SK-N-SH (cell line): Measurements from ENCODE around the gene DACT2. TPM values are rescaled to one million over a fixed set of nuclear protein-coding genes. Genes with fewer than 3 reads are reported as not detected.

Experiments
- CTCF ChIA-PET: fragments of 300-600, 350-600 bp; formaldehyde crosslinking; extraction: SDS; loops from one replicate; lab custom pipeline; 2021; lab: Yijun Ruan, JAX
- POLR2A ChIA-PET: fragments of 350-600 bp; sonication (Branson Sonifier 250); formaldehyde crosslinking; extraction: SDS; loops from one replicate; lab custom pipeline; 2020; ENCODE audit warnings: antibody characterized with exemption, inconsistent platforms; lab: Yijun Ruan, JAX
- DNase-seq: peaks from one replicate; pipeline ENCODE4 v3.0.0; 2012
- H2AFZ ChIP-seq: fragments of 200-600 bp; sonication (generic); 2 replicates; pipeline ENCODE4 v1.8.1; 2016; ENCODE audit warnings: antibody characterized with exemption, mild to moderate bottlenecking, low read depth
- H3F3A ChIP-seq: fragments of 200-600 bp; sonication (generic); replicated peaks from 2 replicates; pipeline ENCODE3; 2016; ENCODE audit warnings: antibody characterized with exemption, mild to moderate bottlenecking; ENCODE audit not compliant: insufficient read depth
- H3K27ac ChIP-seq, 2 experiments: fragments of 200-500 bp in 1 of 2; fragments of 200-600 bp in 1 of 2; sonication (Bioruptor generic) in 1 of 2; sonication (generic), shearing (Covaris generic) in 1 of 2; 2 replicates each; pipeline versions ENCODE4 v1.5.1 to v1.6.1; 2014 to 2016; ENCODE audit warnings: low read depth in 2 of 2, inconsistent platforms in 1 of 2, low read length in 1 of 2, mild to moderate bottlenecking in 1 of 2, mixed read lengths in 1 of 2
- H3K27me3 ChIP-seq: fragments of 200-600 bp; sonication (generic), shearing (Covaris generic); 2 replicates; pipeline ENCODE4 v1.6.1; 2016; ENCODE audit warnings: mixed run types; ENCODE audit not compliant: insufficient read depth
- H3K36me3 ChIP-seq, 2 experiments: fragments of 200-500 bp in 1 of 2; fragments of 200-600 bp in 1 of 2; sonication (Bioruptor generic) in 1 of 2; sonication (generic) in 1 of 2; replicated peaks in 1 of 2; 2 replicates each; pipeline versions ENCODE3 to v1.5.1; 2014 to 2016; ENCODE audit warnings: low read length in 1 of 2, mild to moderate bottlenecking in 1 of 2; ENCODE audit not compliant: insufficient read depth in 2 of 2, control insufficient read depth in 1 of 2
- H3K4me1 ChIP-seq, 2 experiments: fragments of 200-500 bp in 1 of 2; fragments of 200-600 bp in 1 of 2; sonication (Bioruptor generic) in 1 of 2; sonication (generic), shearing (Covaris generic) in 1 of 2; 2 replicates each; pipeline versions ENCODE4 v1.5.1 to v1.6.1; 2014 to 2016; ENCODE audit warnings: low read depth in 1 of 2, low read length in 1 of 2, mixed run types in 1 of 2; ENCODE audit not compliant: insufficient read depth in 2 of 2, control insufficient read depth in 1 of 2
- H3K4me2 ChIP-seq: fragments of 200-600 bp; sonication (generic), shearing (Covaris generic); 2 replicates; pipeline ENCODE4 v1.6.1; 2017; ENCODE audit warnings: mixed run types
- H3K4me3 ChIP-seq, 2 experiments: fragments of 200-500 bp in 1 of 2; fragments of 200-600 bp in 1 of 2; sonication (Bioruptor generic) in 1 of 2; sonication (generic), shearing (Covaris generic) in 1 of 2; 2 replicates each; pipeline versions ENCODE4 v1.5.1 to v1.8.1; 2014 to 2016; ENCODE audit warnings: low read depth in 2 of 2, inconsistent platforms in 1 of 2, low read length in 1 of 2, mild to moderate bottlenecking in 1 of 2, mixed read lengths in 1 of 2, moderate library complexity in 1 of 2
- H3K79me2 ChIP-seq: fragments of 200-600 bp; sonication (generic); 2 replicates; pipeline ENCODE4 v1.8.1; 2017; ENCODE audit warnings: mild to moderate bottlenecking; ENCODE audit not compliant: insufficient read depth
- H3K9ac ChIP-seq: fragments of 200-600 bp; sonication (generic); 2 replicates; pipeline ENCODE4 v1.6.1; 2017; ENCODE audit warnings: mixed run types
- H3K9me2 ChIP-seq: fragments of 200-600 bp; sonication (generic); 2 replicates; pipeline ENCODE4 v1.6.1; 2017; ENCODE audit warnings: mixed run types
- H3K9me3 ChIP-seq: fragments of 200-600 bp; sonication (generic); 2 replicates; pipeline ENCODE4 v1.6.1; 2017; ENCODE audit warnings: mixed run types, mild to moderate bottlenecking, moderate library complexity
- H4K20me1 ChIP-seq: fragments of 200-600 bp; sonication (generic); 2 replicates; pipeline ENCODE4 v1.6.1; 2017; ENCODE audit warnings: mild to moderate bottlenecking, mixed run types; ENCODE audit not compliant: insufficient read depth
- ELF1 ChIP-seq: IDR thresholded peaks from 2 replicates; pipeline ENCODE4 v1.4.0; 2012
- EZH2phosphoT487 ChIP-seq: fragments of 200-600 bp; sonication (generic); IDR thresholded peaks from 2 replicates; pipeline ENCODE4 v1.6.1; 2017; ENCODE audit warnings: low read depth, mixed run types, mild to moderate bottlenecking, antibody characterized with exemption, moderate library complexity, borderline replicate concordance
- FOSL2 ChIP-seq: IDR thresholded peaks from 2 replicates; pipeline ENCODE4 v1.4.0; 2012; ENCODE audit warnings: low read depth, mild to moderate bottlenecking, moderate library complexity, borderline replicate concordance
- FOXJ3 ChIP-seq: sonication (generic); formaldehyde crosslinking; IDR thresholded peaks from 2 replicates; pipeline ENCODE4 v1.5.1; 2020; ENCODE audit warnings: mild to moderate bottlenecking, missing genetic modification reagents
- GATA2 ChIP-seq: sonication (generic); formaldehyde crosslinking; IDR thresholded peaks from 2 replicates; pipeline ENCODE4 v1.5.0; 2020; ENCODE audit warnings: mild to moderate bottlenecking, missing genetic modification reagents
- JUND ChIP-seq: IDR thresholded peaks from 2 replicates; pipeline ENCODE4 v1.4.0; 2012
- MXI1 ChIP-seq: IDR thresholded peaks from 2 replicates; pipeline ENCODE4 v1.6.1; 2012; ENCODE audit warnings: mild to moderate bottlenecking, low read depth, low read length, improper control_type of control experiment
- NFIC ChIP-seq: IDR thresholded peaks from 2 replicates; pipeline ENCODE4 v1.4.0; 2012; ENCODE audit warnings: borderline replicate concordance
- NRF1 ChIP-seq: IDR thresholded peaks from 2 replicates; pipeline ENCODE4 v1.6.1; 2012; ENCODE audit warnings: low read depth, mild to moderate bottlenecking, low read length
- RAD21 ChIP-seq: IDR thresholded peaks from 2 replicates; pipeline ENCODE4 v1.6.1; 2012; ENCODE audit warnings: mild to moderate bottlenecking, low read length
- RXRA ChIP-seq: IDR thresholded peaks from 2 replicates; pipeline ENCODE4 v1.4.0; 2012; ENCODE audit warnings: low read depth, mild to moderate bottlenecking, borderline replicate concordance
- SMC3 ChIP-seq: IDR thresholded peaks from 2 replicates; pipeline ENCODE4 v1.6.1; 2012; ENCODE audit warnings: low read depth, low read length, improper control_type of control experiment
- TCF12 ChIP-seq: IDR thresholded peaks from 2 replicates; pipeline ENCODE4 v1.4.0; 2012
- WGBS: methylation state at CpG from one replicate; pipeline ENCODE4 v1.1.6; 2017; ENCODE audit warnings: low lambda C conversion rate; 5-methylcytosine and 5-hydroxymethylcytosine counted together
- polyA plus RNA-seq, 3 experiments: library from polyadenylated mRNA; depleted of rRNA; stranded (reverse); fragments of >200 nt; gene quantifications; 2 replicates each; pipeline ENCODE4 v1.2.3, GENCODE V29; 2012
- TF ChIP-seq, protein P1 (sequence below): fragments of 150-350 bp; IDR thresholded peaks from 2 replicates; pipeline ENCODE4 v1.6.1; 2017; ENCODE audit warnings: antibody characterized with exemption, low read length, low read depth, borderline replicate concordance
- TF ChIP-seq, protein P2 (sequence below): IDR thresholded peaks from 2 replicates; pipeline ENCODE4 v1.4.0; 2012; ENCODE audit warnings: low read depth, borderline replicate concordance
- TF ChIP-seq, protein P3 (sequence below): fragments of 200-600 bp; sonication (generic); IDR thresholded peaks from 2 replicates; pipeline ENCODE4 v1.6.1; 2017; ENCODE audit warnings: antibody characterized with exemption, mild to moderate bottlenecking, moderate library complexity
- TF ChIP-seq, protein P4 (sequence below): IDR thresholded peaks from 2 replicates; pipeline ENCODE4 v1.4.0; 2012; ENCODE audit warnings: low read depth
- TF ChIP-seq, protein P5 (sequence below): IDR thresholded peaks from 2 replicates; pipeline ENCODE4 v1.6.1; 2012; ENCODE audit warnings: mild to moderate bottlenecking, low read depth, low read length, moderate library complexity
- TF ChIP-seq, protein P6 (sequence below): fragments of 150-350 bp; IDR thresholded peaks from 2 replicates; pipeline ENCODE4 v1.6.1; 2016; ENCODE audit warnings: mild to moderate bottlenecking, low read depth, low read length

The DACT2 gene
- polyA plus RNA-seq, 1 of the 3 experiments (the other 2 are of a cell fraction): not detected

DNA sequence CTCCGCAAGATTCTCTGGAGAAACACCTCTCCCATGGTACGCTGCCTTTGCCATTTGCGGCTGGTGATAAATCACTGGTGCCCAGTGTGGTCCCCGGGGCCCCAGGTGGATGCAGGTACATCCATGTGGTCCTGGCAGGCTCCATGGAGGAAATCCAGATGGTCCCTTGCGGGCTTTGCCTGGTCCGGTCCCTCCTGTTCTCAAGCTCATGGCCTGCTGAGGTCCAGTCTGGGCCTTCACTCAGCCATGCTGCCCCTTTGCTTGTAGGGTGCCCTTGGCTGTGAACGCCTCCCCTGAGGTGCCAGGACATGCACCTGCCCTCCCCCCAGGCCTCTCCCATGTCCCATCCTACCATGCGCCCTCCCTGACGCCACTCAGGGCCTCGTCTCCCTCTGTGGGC lies 21.2 kb upstream of the DACT2 start (continued):
- TF ChIP-seq, protein P1, sequence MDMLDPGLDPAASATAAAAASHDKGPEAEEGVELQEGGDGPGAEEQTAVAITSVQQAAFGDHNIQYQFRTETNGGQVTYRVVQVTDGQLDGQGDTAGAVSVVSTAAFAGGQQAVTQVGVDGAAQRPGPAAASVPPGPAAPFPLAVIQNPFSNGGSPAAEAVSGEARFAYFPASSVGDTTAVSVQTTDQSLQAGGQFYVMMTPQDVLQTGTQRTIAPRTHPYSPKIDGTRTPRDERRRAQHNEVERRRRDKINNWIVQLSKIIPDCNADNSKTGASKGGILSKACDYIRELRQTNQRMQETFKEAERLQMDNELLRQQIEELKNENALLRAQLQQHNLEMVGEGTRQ: no peak
- TF ChIP-seq FOSL2 (no peak), GATA2 (CRISPR knock-in tag) (no peak)

DNA sequence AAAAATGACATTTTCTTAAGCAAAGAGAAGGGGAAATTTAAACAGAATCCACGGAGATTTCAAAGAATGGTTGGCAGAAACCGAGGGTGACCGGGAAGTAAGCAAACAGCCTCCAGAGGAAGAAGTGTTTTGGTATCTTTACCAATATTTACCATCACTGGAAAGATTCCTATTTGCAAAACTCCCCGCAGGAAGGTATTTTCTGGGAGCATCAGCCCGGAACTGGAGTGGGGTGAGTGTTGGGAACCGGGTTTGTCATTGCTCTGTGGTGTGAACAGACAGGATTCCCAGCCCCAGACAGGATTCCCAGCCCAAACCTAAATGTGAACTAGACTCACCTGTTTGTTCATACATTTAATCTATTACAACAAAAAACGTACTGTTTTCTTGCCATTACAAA lies 19.2 kb upstream of the DACT2 start:
- POLR2A ChIA-PET: no interaction called here
- H3K9me3 ChIP-seq: no peaks in the 10 kb centered on the region
- H3K9me2 ChIP-seq: no peaks in the 10 kb centered on the region
- H3K4me1 ChIP-seq: no peaks in the 10 kb centered on the region
- H4K20me1 ChIP-seq: no peaks in the 10 kb centered on the region
- no peaks in the 10 kb centered on the region for H3K79me2 ChIP-seq
- H3K27me3 ChIP-seq: no peaks in the 10 kb centered on the region
- CTCF ChIA-PET: no interaction called here
- H3K9ac ChIP-seq: no peak overlapping the region
- no peak for DNase-seq
- H3F3A ChIP-seq: no peaks in the 10 kb centered on the region
- no peak overlapping the region for H2AFZ ChIP-seq
- no peak overlapping the region for H3K4me3 ChIP-seq
- no peaks in the 10 kb centered on the region for H3K36me3 ChIP-seq
- 24% methylated on average over 7 of the region's 7 CpGs for WGBS
- TF ChIP-seq, protein P2, sequence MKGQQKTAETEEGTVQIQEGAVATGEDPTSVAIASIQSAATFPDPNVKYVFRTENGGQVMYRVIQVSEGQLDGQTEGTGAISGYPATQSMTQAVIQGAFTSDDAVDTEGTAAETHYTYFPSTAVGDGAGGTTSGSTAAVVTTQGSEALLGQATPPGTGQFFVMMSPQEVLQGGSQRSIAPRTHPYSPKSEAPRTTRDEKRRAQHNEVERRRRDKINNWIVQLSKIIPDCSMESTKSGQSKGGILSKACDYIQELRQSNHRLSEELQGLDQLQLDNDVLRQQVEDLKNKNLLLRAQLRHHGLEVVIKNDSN: no peak
- no peak for TF ChIP-seq JUND
- TF ChIP-seq, protein P3, sequence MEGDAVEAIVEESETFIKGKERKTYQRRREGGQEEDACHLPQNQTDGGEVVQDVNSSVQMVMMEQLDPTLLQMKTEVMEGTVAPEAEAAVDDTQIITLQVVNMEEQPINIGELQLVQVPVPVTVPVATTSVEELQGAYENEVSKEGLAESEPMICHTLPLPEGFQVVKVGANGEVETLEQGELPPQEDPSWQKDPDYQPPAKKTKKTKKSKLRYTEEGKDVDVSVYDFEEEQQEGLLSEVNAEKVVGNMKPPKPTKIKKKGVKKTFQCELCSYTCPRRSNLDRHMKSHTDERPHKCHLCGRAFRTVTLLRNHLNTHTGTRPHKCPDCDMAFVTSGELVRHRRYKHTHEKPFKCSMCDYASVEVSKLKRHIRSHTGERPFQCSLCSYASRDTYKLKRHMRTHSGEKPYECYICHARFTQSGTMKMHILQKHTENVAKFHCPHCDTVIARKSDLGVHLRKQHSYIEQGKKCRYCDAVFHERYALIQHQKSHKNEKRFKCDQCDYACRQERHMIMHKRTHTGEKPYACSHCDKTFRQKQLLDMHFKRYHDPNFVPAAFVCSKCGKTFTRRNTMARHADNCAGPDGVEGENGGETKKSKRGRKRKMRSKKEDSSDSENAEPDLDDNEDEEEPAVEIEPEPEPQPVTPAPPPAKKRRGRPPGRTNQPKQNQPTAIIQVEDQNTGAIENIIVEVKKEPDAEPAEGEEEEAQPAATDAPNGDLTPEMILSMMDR: no peak
- TF ChIP-seq, protein P4, sequence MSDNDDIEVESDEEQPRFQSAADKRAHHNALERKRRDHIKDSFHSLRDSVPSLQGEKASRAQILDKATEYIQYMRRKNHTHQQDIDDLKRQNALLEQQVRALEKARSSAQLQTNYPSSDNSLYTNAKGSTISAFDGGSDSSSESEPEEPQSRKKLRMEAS: no peak
- TF ChIP-seq FOXJ3 (CRISPR knock-in tag): no peak
- TF ChIP-seq, protein P5, sequence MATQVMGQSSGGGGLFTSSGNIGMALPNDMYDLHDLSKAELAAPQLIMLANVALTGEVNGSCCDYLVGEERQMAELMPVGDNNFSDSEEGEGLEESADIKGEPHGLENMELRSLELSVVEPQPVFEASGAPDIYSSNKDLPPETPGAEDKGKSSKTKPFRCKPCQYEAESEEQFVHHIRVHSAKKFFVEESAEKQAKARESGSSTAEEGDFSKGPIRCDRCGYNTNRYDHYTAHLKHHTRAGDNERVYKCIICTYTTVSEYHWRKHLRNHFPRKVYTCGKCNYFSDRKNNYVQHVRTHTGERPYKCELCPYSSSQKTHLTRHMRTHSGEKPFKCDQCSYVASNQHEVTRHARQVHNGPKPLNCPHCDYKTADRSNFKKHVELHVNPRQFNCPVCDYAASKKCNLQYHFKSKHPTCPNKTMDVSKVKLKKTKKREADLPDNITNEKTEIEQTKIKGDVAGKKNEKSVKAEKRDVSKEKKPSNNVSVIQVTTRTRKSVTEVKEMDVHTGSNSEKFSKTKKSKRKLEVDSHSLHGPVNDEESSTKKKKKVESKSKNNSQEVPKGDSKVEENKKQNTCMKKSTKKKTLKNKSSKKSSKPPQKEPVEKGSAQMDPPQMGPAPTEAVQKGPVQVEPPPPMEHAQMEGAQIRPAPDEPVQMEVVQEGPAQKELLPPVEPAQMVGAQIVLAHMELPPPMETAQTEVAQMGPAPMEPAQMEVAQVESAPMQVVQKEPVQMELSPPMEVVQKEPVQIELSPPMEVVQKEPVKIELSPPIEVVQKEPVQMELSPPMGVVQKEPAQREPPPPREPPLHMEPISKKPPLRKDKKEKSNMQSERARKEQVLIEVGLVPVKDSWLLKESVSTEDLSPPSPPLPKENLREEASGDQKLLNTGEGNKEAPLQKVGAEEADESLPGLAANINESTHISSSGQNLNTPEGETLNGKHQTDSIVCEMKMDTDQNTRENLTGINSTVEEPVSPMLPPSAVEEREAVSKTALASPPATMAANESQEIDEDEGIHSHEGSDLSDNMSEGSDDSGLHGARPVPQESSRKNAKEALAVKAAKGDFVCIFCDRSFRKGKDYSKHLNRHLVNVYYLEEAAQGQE: no peak
- TF ChIP-seq, protein P1: no peak
- no peak for TF ChIP-seq NFIC
- no peak for TF ChIP-seq RXRA
- TF ChIP-seq, protein P6, sequence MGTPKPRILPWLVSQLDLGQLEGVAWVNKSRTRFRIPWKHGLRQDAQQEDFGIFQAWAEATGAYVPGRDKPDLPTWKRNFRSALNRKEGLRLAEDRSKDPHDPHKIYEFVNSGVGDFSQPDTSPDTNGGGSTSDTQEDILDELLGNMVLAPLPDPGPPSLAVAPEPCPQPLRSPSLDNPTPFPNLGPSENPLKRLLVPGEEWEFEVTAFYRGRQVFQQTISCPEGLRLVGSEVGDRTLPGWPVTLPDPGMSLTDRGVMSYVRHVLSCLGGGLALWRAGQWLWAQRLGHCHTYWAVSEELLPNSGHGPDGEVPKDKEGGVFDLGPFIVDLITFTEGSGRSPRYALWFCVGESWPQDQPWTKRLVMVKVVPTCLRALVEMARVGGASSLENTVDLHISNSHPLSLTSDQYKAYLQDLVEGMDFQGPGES: no peak
- TF ChIP-seq MXI1: no peak
- no peak for TF ChIP-seq NRF1
- TF ChIP-seq RAD21: no peak
- no peak for TF ChIP-seq SMC3
- no peak for TF ChIP-seq TCF12
- TF ChIP-seq ELF1: no peak
- no peak for TF ChIP-seq EZH2phosphoT487
- TF ChIP-seq, all 33 proteins: peak for 0
- no peak overlapping the region for H3K4me2 ChIP-seq
- H3K27ac ChIP-seq: no peak overlapping the region
